Fibroblast of the conjunctiva (primary cell): Measurements from ENCODE around the gene KDM5A.
"Not testable (repeated sequence)": the region's sequence is repeated elsewhere in the genome, so short reads cannot be mapped to it uniquely, and the experiment has no call there.

Source experiments
- DNase-seq: peaks from one replicate; pipeline ENCODE4 v3.0.0-alpha.2; 2010; ENCODE audit warnings: low read depth

KDM5A gene

GRCh38 chr12:238736-239398 lies 150.3 kb downstream of the KDM5A start:
- DNase-seq: no peak

- DNase-seq: no peak
Observed at GRCh38 chr12:238116-238515, 151.0 kb downstream of the KDM5A start.

- DNase-seq: no peak
Observed at GRCh38 chr12:237026-237815, 151.9 kb downstream of the KDM5A start.

- no peak for DNase-seq
Observed at GRCh38 chr12:236445-236844, 152.7 kb downstream of the KDM5A start.

- not testable (repeated sequence) for DNase-seq
Observed at GRCh38 chr12:235967-236366, 153.2 kb downstream of the KDM5A start.

GRCh38 chr12:234891-235415 lies 154.2 kb downstream of the KDM5A start:
- no peak for DNase-seq

GRCh38 chr12:234019-234418 lies 155.1 kb downstream of the KDM5A start:
- DNase-seq: no peak

- no peak for DNase-seq
Observed at GRCh38 chr12:233615-233968, 155.5 kb downstream of the KDM5A start.

- no peak for DNase-seq
Observed at GRCh38 chr12:232731-233614, 156.1 kb downstream of the KDM5A start.

- DNase-seq: no peak
Observed at GRCh38 chr12:230925-231671, 158.0 kb downstream of the KDM5A start.
